Neural cell (in vitro differentiated cells): ENCODE measurements around the gene DDX24.

Experiments used
- EP300 ChIP-seq: fragments of 450-650 bp; conservative IDR thresholded peaks from 2 replicates; pipeline ENCODE4 v1.6.1; 2014; ENCODE audit warnings: antibody characterized with exemption, mild to moderate bottlenecking, moderate library complexity; ENCODE audit not compliant: poor library complexity, severe bottlenecking
- EZH2 ChIP-seq: fragments of 200-600, 300-800 bp; shearing (Covaris generic), sonication (generic); IDR thresholded peaks from 2 replicates; pipeline ENCODE4 v1.6.1; 2014; ENCODE audit warnings: antibody characterized with exemption, low read length, borderline replicate concordance, mild to moderate bottlenecking; ENCODE audit not compliant: insufficient read depth, poor library complexity, severe bottlenecking
- POLR2AphosphoS5 ChIP-seq: IDR thresholded peaks from 2 replicates; pipeline ENCODE4 v1.6.1; 2012
- RAD21 ChIP-seq: fragments of 450-650 bp; conservative IDR thresholded peaks from 2 replicates; pipeline ENCODE4 v1.6.1; 2014; ENCODE audit warnings: antibody characterized with exemption, mild to moderate bottlenecking, moderate library complexity
- SMC3 ChIP-seq: fragments of 450-650 bp; conservative IDR thresholded peaks from 2 replicates; pipeline ENCODE4 v1.6.1; 2014; ENCODE audit warnings: antibody characterized with exemption, mild to moderate bottlenecking, moderate library complexity; ENCODE audit not compliant: poor library complexity
- TF ChIP-seq, protein P1 (sequence below): fragments of 450-650 bp; IDR thresholded peaks from 2 replicates; pipeline ENCODE4 v1.5.1; 2014; ENCODE audit warnings: antibody characterized with exemption, mild to moderate bottlenecking, moderate library complexity; ENCODE audit not compliant: poor library complexity, severe bottlenecking
- TF ChIP-seq, protein P2 (sequence below): IDR thresholded peaks from 2 replicates; pipeline ENCODE4 v1.6.1; 2012; ENCODE audit warnings: borderline replicate concordance

DNA sequence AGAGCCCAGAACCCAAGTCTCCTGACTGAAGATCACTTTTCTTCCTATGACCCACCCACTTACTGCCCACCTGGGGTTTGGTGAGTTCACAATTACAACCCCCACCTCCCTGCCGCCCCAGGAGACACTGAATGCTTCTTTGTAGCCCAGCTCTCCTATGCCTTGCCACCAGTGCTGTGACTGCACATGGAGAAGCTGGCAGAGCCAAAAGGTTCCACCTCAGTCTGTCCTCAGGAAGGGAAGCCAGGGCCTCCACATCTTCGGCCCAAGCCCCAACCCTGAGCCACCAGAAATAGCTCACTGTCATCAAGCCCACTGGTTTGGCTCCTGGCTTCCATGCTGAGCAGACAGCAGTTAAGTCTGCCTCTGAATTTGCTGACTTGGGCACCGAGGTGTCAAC lies 29.2 kb downstream of the DDX24 start:
- no peak for TF ChIP-seq EZH2
- TF ChIP-seq, protein P1, sequence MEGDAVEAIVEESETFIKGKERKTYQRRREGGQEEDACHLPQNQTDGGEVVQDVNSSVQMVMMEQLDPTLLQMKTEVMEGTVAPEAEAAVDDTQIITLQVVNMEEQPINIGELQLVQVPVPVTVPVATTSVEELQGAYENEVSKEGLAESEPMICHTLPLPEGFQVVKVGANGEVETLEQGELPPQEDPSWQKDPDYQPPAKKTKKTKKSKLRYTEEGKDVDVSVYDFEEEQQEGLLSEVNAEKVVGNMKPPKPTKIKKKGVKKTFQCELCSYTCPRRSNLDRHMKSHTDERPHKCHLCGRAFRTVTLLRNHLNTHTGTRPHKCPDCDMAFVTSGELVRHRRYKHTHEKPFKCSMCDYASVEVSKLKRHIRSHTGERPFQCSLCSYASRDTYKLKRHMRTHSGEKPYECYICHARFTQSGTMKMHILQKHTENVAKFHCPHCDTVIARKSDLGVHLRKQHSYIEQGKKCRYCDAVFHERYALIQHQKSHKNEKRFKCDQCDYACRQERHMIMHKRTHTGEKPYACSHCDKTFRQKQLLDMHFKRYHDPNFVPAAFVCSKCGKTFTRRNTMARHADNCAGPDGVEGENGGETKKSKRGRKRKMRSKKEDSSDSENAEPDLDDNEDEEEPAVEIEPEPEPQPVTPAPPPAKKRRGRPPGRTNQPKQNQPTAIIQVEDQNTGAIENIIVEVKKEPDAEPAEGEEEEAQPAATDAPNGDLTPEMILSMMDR, result no peak
- TF ChIP-seq POLR2AphosphoS5, result no peak
- TF ChIP-seq SMC3, result no peak
- TF ChIP-seq, protein P2, sequence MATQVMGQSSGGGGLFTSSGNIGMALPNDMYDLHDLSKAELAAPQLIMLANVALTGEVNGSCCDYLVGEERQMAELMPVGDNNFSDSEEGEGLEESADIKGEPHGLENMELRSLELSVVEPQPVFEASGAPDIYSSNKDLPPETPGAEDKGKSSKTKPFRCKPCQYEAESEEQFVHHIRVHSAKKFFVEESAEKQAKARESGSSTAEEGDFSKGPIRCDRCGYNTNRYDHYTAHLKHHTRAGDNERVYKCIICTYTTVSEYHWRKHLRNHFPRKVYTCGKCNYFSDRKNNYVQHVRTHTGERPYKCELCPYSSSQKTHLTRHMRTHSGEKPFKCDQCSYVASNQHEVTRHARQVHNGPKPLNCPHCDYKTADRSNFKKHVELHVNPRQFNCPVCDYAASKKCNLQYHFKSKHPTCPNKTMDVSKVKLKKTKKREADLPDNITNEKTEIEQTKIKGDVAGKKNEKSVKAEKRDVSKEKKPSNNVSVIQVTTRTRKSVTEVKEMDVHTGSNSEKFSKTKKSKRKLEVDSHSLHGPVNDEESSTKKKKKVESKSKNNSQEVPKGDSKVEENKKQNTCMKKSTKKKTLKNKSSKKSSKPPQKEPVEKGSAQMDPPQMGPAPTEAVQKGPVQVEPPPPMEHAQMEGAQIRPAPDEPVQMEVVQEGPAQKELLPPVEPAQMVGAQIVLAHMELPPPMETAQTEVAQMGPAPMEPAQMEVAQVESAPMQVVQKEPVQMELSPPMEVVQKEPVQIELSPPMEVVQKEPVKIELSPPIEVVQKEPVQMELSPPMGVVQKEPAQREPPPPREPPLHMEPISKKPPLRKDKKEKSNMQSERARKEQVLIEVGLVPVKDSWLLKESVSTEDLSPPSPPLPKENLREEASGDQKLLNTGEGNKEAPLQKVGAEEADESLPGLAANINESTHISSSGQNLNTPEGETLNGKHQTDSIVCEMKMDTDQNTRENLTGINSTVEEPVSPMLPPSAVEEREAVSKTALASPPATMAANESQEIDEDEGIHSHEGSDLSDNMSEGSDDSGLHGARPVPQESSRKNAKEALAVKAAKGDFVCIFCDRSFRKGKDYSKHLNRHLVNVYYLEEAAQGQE, result no peak
- TF ChIP-seq RAD21, result no peak
- no peak for TF ChIP-seq EP300
